Smooth muscle cell (in vitro differentiated cells): ENCODE results near the gene DPP7. TPM values are rescaled to one million over a fixed set of nuclear protein-coding genes. Genes with fewer than 3 reads are reported as not detected.

ENCODE experiments used
- DNase-seq: peaks from one replicate; lab custom pipeline; 2025; ENCODE audit not compliant: unreplicated experiment; lab: John Stamatoyannopoulos, UW
- H2AFZ ChIP-seq: fragments of 200-600 bp; sonication (generic); 2 replicates; pipeline ENCODE4 v1.6.0; 2016; ENCODE audit warnings: antibody characterized with exemption, low read depth, mild to moderate bottlenecking
- H3F3A ChIP-seq: fragments of 200-600 bp; sonication (generic); 2 replicates; pipeline ENCODE4 v1.6.0; 2017; ENCODE audit warnings: antibody characterized with exemption, low read depth
- H3K27ac ChIP-seq: fragments of 200-600 bp; sonication (generic); 2 replicates; pipeline ENCODE4 v1.5.1; 2016; ENCODE audit warnings: low read depth, mild to moderate bottlenecking
- H3K27me3 ChIP-seq: fragments of 200-600 bp; sonication (generic); 2 replicates; pipeline ENCODE4 v1.6.1; 2016; ENCODE audit warnings: low read depth, mild to moderate bottlenecking
- H3K36me3 ChIP-seq: fragments of 200-600 bp; sonication (generic); 2 replicates; pipeline ENCODE4 v1.5.1; 2016; ENCODE audit warnings: low read depth
- H3K4me1 ChIP-seq: fragments of 200-600 bp; sonication (generic); 2 replicates; pipeline ENCODE4 v1.5.1; 2016; ENCODE audit warnings: low read depth
- H3K4me2 ChIP-seq: fragments of 200-600 bp; sonication (generic); 2 replicates; pipeline ENCODE4 v1.6.0; 2016; ENCODE audit warnings: mild to moderate bottlenecking
- H3K4me3 ChIP-seq: fragments of 200-600 bp; sonication (generic); 2 replicates; pipeline ENCODE4 v1.5.1; 2016; ENCODE audit warnings: mild to moderate bottlenecking
- H3K79me2 ChIP-seq: fragments of 200-600 bp; sonication (generic); 2 replicates; pipeline ENCODE4 v1.6.0; 2016; ENCODE audit warnings: low read depth, mild to moderate bottlenecking
- H3K9ac ChIP-seq: fragments of 200-600 bp; sonication (generic); 2 replicates; pipeline ENCODE4 v1.6.0; 2016; ENCODE audit warnings: low read depth
- H3K9me3 ChIP-seq: fragments of 200-600 bp; sonication (generic); replicated peaks from 2 replicates; pipeline ENCODE4 v1.5.1; 2016; ENCODE audit warnings: low read depth
- H4K20me1 ChIP-seq: fragments of 200-600 bp; sonication (generic); 2 replicates; pipeline ENCODE4 v1.6.0; 2016; ENCODE audit warnings: low read depth
- WGBS: methylation state at CpG from one replicate; pipeline ENCODE4 v1.1.7; 2016; ENCODE audit warnings: low lambda C conversion rate; 5-methylcytosine and 5-hydroxymethylcytosine counted together
- polyA plus RNA-seq: library from polyadenylated mRNA; unstranded; fragments of >200 nt; fragmentation: Nextera tagmentation; extraction: Ambion mirVana; gene quantifications from 2 replicates; pipeline ENCODE4 v1.2.1, GENCODE V29; 2016
- total RNA-seq: library from RNA; depleted of rRNA; stranded (reverse); fragments of >200 nt; gene quantifications from 2 replicates; pipeline ENCODE4 v1.2.3, GENCODE V29; 2014
- TF ChIP-seq, protein P1 (sequence below): fragments of 200-600 bp; sonication (generic); IDR thresholded peaks from 2 replicates; pipeline ENCODE4 v1.5.1; 2017; ENCODE audit warnings: borderline replicate concordance, mild to moderate bottlenecking, antibody characterized with exemption; ENCODE audit not compliant: insufficient read depth, poor library complexity, severe bottlenecking

The DPP7 gene
- total and polyA plus RNA-seq, 2 experiments from 2014 or later: 51.4 to 170 TPM

DNA sequence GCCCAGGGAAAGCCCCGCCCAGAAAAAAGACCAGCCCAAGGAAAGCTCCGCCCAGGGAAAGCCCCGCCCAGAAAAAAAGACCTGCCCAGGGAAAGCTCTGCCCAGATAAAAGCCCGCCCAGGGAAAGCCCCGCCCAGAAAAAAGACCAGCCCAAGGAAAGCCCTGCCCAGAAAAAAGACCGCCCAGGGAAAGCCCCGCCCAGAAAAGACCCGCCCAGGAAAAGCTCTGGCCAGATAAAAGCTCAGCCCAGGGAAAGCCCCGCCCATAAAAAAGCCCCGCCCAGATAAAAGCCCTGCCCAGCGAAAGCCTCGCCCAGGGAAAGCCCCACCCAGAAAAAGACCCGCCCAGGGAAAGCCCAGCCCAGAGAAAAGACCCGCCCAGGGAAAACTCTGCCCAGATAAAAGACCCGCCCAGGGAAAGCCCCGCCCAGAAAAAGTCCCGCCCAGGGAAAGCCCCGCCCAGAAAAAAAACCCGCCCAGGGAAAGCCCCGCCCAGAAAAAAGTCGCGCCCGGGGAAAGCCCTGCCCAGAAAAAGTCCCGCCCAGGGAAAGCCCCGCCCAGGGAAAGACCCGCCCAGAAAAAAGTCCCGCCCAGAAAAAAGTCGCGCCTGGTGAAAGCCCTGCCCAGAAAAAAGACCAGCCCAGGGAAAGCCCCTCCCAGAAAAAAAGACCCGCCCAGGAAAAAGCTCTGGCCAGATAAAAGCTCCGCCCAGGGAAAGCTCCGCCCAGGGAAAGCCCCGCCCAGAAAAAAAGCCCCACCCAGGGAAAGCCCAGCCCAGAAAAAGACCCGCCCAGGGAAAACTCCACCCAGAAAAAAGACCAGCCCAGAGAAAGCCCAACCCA, 36.3 kb upstream of the DPP7 start:
- Histone ChIP-seq H3K27me3 (peaks cover 8% of the 10 kb centered on the region), H3K79me2 (no peaks in the 10 kb centered on the region), H3K9me3 (no peaks in the 10 kb centered on the region), H3K36me3 (no peaks in the 10 kb centered on the region), H3F3A (no peaks in the 10 kb centered on the region), H3K27ac (no peak overlapping the region), H3K4me3 (no peak overlapping the region), H3K4me2 (no peak overlapping the region), H4K20me1 (no peaks in the 10 kb centered on the region), H2AFZ (no peak overlapping the region), H3K4me1 (no peaks in the 10 kb centered on the region), H3K9ac (no peak overlapping the region)
- TF ChIP-seq, protein P1, sequence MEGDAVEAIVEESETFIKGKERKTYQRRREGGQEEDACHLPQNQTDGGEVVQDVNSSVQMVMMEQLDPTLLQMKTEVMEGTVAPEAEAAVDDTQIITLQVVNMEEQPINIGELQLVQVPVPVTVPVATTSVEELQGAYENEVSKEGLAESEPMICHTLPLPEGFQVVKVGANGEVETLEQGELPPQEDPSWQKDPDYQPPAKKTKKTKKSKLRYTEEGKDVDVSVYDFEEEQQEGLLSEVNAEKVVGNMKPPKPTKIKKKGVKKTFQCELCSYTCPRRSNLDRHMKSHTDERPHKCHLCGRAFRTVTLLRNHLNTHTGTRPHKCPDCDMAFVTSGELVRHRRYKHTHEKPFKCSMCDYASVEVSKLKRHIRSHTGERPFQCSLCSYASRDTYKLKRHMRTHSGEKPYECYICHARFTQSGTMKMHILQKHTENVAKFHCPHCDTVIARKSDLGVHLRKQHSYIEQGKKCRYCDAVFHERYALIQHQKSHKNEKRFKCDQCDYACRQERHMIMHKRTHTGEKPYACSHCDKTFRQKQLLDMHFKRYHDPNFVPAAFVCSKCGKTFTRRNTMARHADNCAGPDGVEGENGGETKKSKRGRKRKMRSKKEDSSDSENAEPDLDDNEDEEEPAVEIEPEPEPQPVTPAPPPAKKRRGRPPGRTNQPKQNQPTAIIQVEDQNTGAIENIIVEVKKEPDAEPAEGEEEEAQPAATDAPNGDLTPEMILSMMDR: no peak
- WGBS: 55% methylated on average over 19 of the region's 34 CpGs
- no peak for DNase-seq

DNA sequence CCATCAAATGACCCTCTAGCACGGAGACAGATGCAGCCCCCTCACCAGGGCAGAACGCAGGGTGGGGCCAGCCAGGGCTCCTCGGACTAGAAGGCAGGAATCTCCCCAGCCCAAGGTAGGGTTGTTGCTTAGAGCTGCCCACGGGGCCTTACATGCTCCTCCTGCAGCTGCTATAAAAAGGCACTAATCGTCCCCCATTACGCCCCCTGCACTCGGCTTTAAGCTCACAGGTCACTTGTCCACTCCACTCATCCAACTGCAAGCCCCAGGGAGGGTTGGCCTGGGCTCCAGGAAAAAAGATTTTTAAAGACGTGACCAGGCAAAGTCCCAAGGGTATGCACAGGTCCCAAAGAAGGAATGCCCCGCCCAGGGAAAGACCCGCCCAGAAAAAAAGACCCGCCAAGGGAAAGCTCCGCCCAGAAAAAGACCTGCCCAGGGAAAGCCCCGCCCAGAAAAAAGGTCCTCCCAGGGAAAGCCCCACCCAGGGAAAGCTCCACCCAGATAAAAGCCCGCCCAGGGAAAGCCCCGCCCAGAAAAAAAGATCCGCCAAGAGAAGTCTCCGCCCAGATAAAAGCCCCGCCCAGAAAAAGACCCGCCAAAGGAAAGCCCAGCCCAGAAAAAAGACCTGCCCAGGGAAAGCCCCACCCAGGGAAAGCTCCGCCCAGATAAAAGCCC, 35.5 kb upstream of the DPP7 start:
- DNase-seq: no peak

DNA sequence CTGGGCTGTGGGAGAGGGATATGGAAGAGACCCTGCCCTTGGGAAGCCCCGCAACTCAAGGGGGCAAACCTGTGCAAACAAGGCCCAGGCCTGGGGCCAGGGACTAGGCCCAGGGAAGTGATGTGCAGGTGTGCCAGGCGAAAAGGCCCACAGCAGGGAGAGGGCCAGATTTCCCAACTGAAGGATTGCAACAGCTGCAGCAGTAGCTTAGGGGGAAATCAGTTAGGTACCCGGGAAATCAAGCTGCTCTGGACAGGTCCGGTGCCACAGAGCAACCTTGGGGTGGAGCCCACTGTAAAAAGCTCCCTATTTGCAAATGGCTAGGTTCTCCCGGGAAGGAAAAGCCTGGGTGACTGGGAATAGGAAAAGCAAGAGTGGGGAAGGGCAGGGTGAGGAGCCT, 34.8 kb upstream of the DPP7 start:
- Histone ChIP-seq H3K4me1 (no peaks in the 10 kb centered on the region), H3K4me2 (no peak overlapping the region), H3K9me3 (no peaks in the 10 kb centered on the region), H3F3A (no peaks in the 10 kb centered on the region), H3K27me3 (peaks cover 3% of the 10 kb centered on the region), H3K4me3 (no peak overlapping the region), H3K36me3 (no peaks in the 10 kb centered on the region), H3K9ac (no peak overlapping the region), H2AFZ (no peak overlapping the region), H4K20me1 (no peaks in the 10 kb centered on the region), H3K79me2 (no peaks in the 10 kb centered on the region), H3K27ac (no peak overlapping the region)
- no peak for DNase-seq
- TF ChIP-seq, protein P1: no peak
- WGBS: 83% methylated on average over 5 of the region's 5 CpGs

More for the DNA sequence above, 35.5 kb upstream of the DPP7 start:
- Histone ChIP-seq H3K4me1 (no peaks in the 10 kb centered on the region), H3K36me3 (no peaks in the 10 kb centered on the region), H3K9me3 (no peaks in the 10 kb centered on the region), H2AFZ (no peak overlapping the region), H3K4me3 (no peak overlapping the region), H3F3A (no peaks in the 10 kb centered on the region), H3K27ac (no peak overlapping the region), H3K79me2 (no peaks in the 10 kb centered on the region), H3K9ac (no peak overlapping the region), H3K4me2 (no peak overlapping the region), H4K20me1 (no peaks in the 10 kb centered on the region), H3K27me3 (peaks cover 3% of the 10 kb centered on the region)
- WGBS: 80% methylated on average over 20 of the region's 20 CpGs
- TF ChIP-seq, protein P1: no peak

DNA sequence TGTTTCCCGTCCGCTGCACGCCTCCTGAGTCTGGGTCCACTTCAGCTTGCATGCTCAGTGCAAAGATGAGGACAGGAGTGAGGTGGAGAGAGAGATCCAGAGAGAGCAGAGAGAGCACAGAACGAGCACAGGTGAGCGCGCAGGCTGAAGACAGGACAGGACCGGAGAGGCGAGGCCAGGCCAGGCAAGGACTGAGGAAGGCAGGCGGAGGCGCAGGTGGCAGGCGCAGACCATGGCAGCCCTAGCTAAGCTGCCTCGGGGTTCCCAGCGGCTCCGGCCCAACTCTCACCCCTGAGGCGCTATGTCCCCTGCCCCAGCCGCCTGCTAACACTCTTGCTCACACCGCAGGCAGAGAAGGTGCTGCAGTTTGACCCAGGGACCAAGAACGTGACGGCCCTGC, 34.1 kb upstream of the DPP7 start:
- Histone ChIP-seq H3K9me3 (no peaks in the 10 kb centered on the region), H3K36me3 (no peaks in the 10 kb centered on the region), H3K9ac (no peak overlapping the region), H2AFZ (no peak overlapping the region), H3K4me1 (no peaks in the 10 kb centered on the region), H4K20me1 (no peaks in the 10 kb centered on the region), H3K79me2 (no peaks in the 10 kb centered on the region), H3K4me3 (no peak overlapping the region), H3K27ac (no peak overlapping the region), H3K27me3 (peaks cover 5% of the 10 kb centered on the region), H3K4me2 (no peak overlapping the region), H3F3A (no peaks in the 10 kb centered on the region)
- TF ChIP-seq, protein P1: no peak
- DNase-seq: no peak
- WGBS: 88% methylated on average over 19 of the region's 19 CpGs
